Subcutaneous adipose tissue (tissue), 4 donors: Measurements from ENCODE around the gene BCORL1. TPM values are rescaled to one million over a fixed set of nuclear protein-coding genes. Genes with fewer than 3 reads are reported as not detected.

ENCODE experiments used
- CTCF ChIP-seq: fragments of 450-650 bp; IDR thresholded peaks from one replicate; pipeline ENCODE4 v1.5.1; 2016; ENCODE audit warnings: low read depth, mild to moderate bottlenecking, control low read depth, antibody characterized with exemption, moderate library complexity
- total RNA-seq, 4 donors: library from RNA; depleted of rRNA; stranded (reverse); fragments of >200 nt; gene quantifications; one replicate each; pipeline ENCODE4 v1.1.0, GENCODE V29; 2016

Gene BCORL1
- total RNA-seq, result 10 to 100 TPM in 1 of 4 donors, 1 to 10 TPM in 3; 4.1 to 13.9 (median 4.4) TPM

- no peak for TF ChIP-seq CTCF
Observed at GRCh38 chrX:129982300-129983251, at the start of gene BCORL1. Gene BCORL1, plus strand, starts transcription at chrX:129982635. Its CDS starts 22,597 bp downstream, at chrX:130005232.

GRCh38 chrX:129932821-129933321 is 49.6 kb upstream of the BCORL1 start:
- no peak for TF ChIP-seq CTCF

GRCh38 chrX:129933700-129934099 is 48.7 kb upstream of the BCORL1 start:
- TF ChIP-seq CTCF, result no peak

- TF ChIP-seq CTCF, result no peak
Observed at GRCh38 chrX:129934461-129934860, 48.0 kb upstream of the BCORL1 start.

- no peak for TF ChIP-seq CTCF
Observed at GRCh38 chrX:129934952-129935351, 47.5 kb upstream of the BCORL1 start.

GRCh38 chrX:129938081-129938480 is 44.4 kb upstream of the BCORL1 start:
- no peak for TF ChIP-seq CTCF

- no peak for TF ChIP-seq CTCF
Observed at GRCh38 chrX:129939986-129940385, 42.4 kb upstream of the BCORL1 start.
